ENCODE measurements around the gene PDZD2.
"Not testable (repeated sequence)": the region's sequence is repeated elsewhere in the genome, so short reads cannot be mapped to it uniquely, and the experiment has no call there.

The PDZD2 gene

DNA sequence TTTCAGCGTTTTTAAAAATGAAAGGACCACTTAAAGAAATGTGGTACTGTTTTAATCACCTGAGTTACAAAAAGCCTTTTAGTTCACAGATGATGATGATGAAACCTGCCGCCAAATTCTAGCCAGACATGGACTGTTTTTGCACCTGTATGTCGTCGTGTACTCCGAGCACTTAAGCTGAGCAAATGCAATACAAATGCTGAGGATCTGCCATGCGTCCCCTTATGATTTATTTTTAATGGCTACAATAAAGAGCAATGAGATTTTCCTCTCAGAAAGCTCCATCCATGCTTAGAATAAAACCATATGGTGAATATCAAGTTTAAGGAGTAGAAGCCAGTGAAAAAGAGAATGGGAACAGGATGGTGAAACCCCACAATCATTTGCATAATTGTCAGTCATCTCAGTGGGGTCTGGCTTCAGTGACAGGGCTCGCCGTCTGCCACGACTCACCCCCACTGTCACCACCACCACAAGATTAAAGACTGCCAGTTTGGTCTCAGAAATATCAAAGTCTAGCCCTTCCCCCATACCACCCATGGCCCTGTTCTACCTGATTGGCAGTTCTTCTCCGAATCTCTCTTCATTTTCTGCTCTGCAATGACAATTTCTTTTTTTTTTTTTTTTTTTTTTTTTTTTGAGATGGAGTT lies 375.3 kb downstream of the PDZD2 start:
- no peak for DNase-seq (ENCODE audit: low read depth)

DNA sequence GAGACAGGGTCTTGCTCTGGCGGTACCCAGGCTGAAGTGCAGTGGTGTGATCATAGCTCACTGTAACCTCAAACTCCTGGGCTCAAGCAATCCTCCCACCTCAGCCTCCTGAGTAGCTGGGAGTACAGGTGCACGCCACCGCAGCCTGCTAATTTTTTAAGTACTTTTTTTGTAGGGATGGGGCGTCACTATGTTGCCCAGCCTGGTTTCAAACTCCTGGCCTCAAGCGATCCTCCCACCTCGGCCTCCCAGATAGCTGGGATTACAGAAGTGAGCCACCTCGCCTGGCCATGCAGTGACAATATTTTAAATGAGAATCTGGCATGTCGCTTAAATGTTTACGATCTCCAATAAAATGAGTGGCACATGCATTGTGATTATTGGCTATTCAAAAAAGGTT lies 376.3 kb downstream of the PDZD2 start:
- DNase-seq (ENCODE audit: low read depth): not testable (repeated sequence)

DNA sequence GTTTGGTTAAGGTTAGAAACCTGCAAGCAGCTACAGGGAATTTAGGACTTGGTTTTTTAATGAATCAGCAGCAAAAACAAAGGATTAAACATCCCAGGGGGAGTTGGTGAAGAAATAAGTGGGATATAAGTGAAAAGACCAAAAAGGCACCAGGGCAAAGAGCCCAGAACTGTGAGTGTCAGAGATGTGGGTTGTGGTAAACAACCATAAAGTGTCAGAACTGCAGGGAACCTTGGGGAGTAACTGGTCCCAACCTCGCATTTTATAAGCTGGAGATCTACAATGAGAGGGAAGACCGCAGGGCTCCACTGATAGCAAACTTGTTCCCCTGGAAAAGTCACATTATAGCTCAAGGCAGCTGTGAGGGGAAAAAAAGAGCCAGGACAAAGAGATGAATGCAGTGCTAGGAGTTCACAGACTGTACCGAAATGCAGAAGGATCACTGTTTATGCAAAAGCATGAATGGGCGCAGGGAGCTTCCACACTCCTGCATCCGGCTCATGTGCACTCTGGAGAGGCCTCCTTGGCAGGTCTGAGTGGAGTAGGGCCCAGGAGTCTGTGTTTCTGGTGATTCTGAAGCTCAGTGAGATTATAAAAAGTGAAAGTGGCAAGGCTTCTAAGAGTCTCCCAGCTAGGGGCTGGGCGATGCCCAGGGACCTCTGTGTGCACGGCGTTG lies 378.9 kb downstream of the PDZD2 start:
- DNase-seq (ENCODE audit: low read depth): no peak

DNA sequence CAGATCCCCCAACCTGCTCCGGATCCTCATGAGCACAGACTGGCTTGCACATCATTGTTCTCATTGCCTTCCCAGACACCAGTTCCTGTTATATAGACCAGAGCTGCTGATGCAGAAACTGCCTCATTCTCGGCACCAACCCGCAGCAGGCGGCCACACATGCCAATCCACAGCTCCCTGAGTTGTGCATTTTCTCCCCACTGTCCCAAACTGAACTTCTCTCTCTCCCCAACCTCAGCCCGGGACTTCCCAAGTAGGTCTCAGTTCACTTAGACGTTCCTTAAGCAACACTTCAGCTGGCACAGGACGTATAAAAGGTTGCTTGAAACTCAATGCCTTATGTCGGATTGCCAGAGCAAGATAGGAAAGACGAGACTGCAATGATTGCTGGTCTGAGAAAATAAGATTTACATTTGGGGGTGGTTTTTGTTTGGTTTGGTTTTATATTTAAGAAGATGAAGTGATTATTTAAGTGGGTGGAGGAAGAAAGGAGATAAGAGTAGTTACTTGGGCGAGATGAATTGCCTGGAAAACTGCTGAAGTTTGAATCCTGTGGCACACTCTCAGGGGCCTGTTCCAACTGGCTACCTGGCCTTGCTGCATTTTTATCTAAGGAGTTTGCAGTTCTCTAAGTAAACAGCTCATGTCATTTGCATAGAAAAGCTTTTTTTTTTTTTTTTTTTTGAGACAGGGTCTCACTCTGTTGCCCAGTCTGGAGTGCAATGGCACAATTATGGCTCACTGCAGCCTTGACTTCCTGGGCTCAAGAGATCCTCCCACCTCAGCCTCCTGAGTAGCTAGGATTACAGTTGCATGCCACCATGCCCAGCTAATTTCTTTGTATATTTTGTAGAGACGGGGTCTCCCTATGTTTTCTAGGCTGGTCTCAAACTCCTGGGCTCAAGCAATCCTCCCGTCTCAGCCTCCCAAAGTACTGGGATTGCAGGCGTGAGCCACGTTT lies 379.8 kb downstream of the PDZD2 start:
- no peak for DNase-seq (ENCODE audit: low read depth)

DNA sequence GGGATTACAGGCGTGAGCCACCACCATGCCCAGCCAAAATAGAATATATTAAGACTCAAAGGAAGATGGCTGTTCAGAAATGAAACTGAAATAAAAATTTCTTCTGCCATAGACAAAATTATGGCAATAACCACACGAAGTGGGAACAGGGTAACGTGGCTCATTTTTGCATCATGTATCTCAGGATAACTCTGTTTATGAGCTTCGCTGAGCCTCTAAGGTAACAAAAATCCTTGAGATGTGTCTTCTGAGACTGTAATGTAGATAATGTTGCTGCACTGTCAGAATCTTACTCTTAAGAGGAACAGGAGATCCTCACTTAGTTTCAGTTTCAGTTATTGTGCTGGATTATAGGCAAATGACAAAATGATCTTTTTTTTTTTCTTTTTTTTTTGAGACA lies 381.3 kb downstream of the PDZD2 start:
- DNase-seq (ENCODE audit: low read depth): no peak

DNA sequence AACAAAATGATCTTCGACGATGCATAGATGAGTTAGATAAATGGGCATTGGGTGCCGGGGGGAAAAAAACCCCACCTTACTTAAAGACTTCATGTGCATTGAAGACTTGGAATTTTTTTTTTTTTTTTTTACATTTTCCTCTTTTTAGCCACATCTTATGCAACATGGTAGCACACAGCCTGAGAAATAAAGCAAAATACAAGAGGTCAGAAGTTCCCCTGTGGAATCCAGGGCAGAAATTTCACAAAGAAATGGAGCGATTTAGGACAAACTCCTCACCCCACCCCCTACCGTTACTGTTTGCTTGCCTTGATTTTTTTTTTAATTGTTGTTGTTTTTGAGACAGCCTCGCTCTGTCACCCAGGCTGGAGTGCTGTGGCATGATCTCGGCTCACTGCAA lies 382.0 kb downstream of the PDZD2 start:
- no peak for DNase-seq (ENCODE audit: low read depth)

DNA sequence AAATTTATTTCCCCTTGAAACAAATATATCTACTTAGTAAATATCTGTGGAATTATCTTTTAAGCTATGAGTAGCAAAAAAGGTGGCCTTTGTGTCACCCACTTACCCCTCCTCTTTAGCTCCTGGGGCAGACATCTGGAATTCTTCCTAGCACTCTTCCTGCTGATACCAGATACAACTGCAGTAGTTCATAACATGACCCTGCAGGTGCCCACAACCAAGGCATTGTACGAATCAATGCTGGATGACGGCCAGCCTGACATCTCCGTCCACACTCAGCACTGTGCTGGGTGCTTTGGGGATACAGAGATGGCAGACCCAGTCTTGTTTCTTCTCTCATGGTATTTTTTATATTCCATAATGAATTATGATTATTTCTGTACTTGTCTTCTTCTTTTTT lies 382.8 kb downstream of the PDZD2 start:
- no peak for DNase-seq (ENCODE audit: low read depth)

DNA sequence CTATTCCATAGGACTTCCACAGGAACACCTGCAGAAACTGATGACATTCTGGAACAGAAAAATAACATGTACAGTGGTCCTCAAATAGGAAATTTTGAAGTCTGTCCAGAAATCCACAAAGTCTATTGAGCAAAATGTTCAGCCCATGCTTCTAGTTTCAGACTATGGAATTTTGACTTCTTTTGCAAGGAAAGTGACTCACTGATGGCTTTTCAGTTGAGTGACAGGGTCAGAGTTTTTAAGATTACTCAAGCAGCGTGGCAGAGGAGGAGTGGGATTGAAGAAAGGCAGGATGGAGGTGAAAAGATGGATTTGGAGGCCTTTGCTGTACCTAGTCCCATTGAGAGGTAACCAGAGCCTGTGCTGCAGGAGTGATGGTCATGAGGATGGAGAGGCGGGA lies 383.7 kb downstream of the PDZD2 start:
- no peak for DNase-seq (ENCODE audit: low read depth)

DNA sequence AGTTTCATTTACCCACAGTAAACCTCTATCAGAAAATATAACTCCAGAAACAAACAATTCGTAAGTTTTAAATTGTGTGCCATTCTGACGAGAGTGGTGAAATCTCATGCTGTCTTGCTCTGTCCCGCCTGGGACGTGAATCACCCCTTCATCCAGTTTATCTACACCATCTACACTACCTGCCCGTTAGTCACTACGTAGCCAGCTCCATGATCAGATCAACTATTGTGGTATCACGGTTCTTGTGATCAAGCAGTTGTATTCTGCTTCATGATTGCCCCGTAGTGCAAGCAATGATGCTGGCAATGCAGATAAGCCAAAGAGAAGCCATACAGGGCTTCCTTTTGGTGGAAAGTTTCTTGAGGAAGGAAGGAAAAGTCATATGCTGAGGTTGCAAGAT lies 384.9 kb downstream of the PDZD2 start:
- no peak for DNase-seq (ENCODE audit: low read depth)

DNA sequence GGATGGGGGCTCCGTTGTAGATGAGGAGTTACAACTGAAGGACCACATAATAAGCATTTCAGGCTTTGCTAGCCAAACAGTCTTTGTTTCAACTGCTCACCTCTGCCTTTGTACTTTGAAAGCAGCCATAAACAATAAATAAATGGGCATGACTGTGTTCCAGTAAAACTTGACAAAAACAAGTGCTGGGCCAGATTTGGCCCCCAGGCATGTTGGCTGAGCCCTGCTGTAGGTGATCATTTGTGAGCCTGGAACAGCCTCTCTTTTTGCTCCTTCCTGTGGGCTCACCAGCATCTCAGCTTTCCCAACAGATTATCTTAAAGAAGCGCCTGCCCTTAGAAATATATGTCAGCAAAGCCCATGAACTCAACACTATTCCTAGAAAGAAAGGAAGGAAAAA lies 385.8 kb downstream of the PDZD2 start:
- no peak for DNase-seq (ENCODE audit: low read depth)

DNA sequence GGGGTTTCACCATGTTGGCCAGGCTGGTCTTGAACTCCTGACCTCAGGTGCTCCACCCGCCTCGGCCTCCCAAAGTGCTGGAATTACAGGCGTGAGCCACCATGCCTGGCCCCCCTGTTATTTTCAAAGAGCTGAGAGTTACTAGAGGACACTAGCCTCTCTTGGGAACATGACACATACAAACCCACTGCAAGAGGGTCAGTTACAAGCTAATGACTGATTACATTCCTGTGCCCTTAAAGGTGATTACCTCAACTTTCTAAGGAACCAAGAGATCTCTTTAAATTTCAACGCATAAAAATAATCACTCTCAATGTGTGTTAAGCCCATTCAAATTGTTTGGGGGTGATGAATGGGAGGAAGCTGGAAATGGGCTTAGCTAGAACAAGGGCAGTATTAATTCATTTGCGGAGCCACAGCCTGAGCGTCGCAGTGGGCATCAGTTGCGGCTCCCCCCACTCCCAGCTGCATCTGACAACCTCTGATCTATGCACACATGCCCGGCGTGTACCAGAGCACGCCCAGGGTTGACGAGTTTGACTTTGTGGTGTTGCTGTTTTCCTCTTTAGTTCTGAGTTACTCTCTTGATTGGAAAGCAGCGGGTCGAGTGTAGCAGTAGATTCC lies 388.3 kb downstream of the PDZD2 start:
- no peak for DNase-seq (ENCODE audit: low read depth)

DNA sequence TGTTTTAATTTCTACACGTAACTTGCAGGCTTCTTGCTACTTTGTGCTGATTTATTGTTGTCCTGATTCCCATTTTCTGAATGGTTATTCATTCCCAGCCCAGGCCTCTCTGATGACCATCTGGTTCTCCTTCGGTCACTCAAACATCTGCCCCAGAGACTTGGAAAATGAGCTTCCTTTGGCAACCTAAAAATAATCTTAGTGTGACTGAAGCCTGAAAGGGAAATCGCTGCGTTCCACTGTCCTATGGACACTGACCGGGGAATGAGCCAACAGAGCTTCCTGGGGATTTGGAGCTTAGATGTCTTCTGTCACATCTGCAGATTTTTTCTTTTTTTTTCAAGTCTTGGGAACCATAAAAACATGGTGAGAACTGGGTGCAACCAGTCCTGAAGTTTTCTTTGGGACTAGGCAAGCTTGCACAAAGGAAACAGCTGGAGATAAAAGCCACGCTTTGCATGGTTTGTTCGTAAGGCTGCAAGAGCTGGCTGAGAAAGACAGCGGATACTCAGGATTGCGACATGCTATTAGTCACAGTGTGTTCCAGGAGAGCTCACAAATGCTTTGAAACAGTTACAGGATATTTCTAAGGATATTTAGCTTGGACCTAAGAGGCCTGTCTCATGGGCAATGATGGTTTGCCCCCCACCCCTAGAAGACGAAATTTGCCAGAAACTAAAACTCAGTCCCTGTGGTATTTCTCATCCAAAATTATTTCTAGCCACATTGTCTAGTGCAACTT lies 389.0 kb downstream of the PDZD2 start:
- no peak for DNase-seq (ENCODE audit: low read depth)

DNA sequence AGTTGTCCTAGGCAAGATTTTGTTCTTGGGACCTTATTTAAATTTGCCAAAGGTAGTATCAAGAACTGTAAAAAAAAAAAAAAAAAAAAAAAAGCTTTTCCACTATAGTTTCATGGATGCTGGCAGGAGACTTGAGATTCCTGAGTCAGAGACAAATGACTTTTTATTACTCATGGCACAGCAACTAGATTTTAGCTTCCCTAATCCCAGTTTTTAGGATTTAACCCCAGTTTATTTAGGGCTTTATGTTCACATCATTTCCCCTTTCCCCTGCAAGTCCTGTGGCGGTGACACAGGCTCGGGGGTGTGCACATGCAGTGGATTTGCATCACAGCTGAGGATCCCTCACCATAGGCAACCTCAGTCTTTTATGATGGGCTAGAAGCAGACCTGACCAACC lies 390.3 kb downstream of the PDZD2 start:
- DNase-seq (ENCODE audit: low read depth): no peak

DNA sequence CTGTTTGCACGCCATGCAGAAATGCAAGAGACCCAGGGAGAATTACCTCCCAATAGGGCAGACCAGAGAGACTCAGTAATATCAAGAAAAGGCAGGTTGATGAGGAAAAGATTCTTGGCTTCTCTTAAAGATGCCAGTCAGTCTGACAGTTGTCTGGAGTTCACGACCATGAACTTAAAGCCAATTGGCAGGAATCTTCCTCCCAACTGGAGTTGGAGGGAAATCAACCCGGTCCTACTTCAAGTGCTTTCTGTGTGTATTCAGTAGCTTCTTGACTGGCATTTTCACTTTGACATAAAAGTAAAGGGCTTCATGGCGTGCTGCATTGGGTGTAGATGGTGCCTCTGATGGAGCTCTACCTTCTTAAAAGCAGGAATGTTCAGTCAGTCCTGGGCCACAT lies 390.9 kb downstream of the PDZD2 start:
- DNase-seq (ENCODE audit: low read depth): no peak

DNA sequence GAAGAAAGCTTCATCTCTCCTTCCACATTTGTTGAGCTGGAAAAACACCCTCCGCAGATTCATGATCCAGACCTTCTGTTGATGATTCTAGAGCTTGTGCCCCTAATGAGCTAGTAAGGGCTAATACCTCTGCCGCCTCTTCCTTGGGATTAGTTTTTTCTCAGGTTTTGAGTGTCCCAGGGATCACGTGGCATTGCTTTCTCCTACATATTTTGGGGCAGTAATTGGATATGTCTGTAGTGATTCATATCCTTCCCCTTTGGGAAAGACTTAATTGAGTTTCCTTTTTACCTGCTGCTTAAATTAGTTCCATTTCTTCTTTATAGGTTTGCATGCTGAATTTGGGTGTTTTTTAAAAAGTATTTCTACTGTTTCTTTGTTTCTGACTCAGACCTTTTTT lies 391.3 kb downstream of the PDZD2 start:
- DNase-seq (ENCODE audit: low read depth): no peak

DNA sequence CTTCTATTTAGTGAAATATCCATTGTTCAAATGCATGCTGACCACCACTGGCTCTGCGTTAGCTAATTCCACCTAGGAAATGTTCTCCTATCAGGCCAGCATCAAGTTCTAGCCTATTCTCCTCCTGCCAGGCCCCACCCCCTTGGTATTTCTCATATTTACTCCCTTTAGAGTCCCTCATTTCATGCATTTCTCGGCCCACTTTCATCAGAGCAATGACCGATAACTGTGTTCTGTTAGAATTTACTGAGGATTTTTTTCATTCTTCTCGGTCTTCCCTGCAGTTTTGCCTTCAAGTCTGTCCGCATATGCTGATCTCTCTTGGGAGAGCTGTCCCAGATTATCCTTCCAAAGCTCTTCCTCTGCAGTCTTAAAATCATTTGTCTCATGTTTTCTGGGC lies 391.8 kb downstream of the PDZD2 start:
- DNase-seq (ENCODE audit: low read depth): no peak

DNA sequence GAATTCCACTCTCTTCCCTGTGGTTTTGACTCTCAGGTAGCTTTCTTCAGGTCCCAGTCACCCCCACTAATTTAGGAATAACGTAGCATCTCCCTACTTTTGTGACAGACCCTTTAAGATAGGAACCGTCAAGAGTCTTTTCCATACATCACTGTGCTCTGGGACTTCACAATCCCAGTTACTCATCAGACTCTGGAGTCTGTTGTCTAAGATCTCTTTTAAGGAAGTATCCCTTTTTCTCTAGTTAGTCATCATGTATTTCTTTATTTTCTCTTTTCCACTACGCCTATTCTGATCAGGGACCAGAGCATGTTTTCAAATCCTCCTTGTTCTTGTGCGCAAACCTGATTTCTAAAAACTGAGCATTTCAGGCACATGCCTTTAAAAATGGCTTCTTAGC lies 392.2 kb downstream of the PDZD2 start:
- DNase-seq (ENCODE audit: low read depth): no peak

DNA sequence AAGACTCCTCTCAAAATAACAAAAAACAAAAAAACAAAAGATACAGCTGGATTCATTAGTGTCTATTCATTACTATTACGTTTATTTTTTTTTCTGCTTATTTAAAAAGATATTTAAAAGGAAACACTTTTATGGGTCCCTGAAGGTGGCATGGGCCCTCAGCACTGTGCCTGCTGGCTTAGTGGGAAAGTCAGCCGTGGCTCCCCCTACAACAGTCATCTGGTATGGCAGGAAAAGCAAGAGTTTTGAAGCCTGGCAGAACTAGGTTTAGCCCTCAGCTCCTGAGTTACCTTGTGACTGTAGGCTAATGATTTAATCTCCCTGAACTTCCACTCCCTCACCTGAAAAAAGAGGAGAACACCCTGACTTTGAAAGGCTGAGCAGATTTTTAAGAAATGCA lies 399.6 kb downstream of the PDZD2 start:
- DNase-seq (ENCODE audit: low read depth): no peak

DNA sequence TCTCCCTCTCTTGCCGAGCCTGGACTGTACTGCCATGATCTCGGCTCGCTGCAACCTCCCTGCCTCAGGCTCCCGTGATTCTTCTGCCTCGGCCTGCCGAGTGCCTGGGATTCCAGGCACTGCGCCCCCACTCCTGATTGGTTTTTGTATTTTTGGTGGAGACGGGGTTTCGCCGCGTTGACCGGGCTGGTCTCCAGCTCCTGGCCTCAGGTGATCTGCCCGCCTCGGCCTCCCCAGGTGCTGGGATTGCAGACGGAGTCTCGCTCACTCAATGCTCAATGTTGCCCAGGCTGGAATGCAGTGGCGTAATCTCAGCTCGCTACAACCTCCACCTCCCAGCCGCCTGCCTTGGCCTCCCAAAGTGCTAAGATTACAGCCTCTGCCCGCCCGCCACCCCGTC lies 400.2 kb downstream of the PDZD2 start:
- DNase-seq (ENCODE audit: low read depth): not testable (repeated sequence)

DNA sequence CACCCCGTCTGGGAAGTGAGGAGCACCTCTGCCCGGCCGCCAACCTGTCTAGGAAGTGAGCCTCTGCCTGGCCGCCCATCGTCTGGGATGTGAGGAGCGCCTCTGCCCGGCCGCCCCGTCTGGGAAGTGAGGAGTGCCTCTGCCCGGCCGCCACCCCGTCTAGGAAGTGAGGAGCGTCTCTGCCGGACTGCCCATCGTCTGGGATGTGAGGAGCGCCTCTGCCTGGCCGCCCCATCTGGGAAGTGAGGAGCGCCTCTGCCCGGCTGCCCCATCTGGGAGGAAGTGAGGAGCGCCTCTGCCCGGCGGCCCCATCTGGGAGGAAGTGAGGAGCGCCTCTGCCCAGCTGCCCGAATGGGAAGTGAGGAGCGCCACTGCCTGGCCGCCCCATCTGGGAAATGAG lies 400.7 kb downstream of the PDZD2 start:
- not testable (repeated sequence) for DNase-seq (ENCODE audit: low read depth)

DNA sequence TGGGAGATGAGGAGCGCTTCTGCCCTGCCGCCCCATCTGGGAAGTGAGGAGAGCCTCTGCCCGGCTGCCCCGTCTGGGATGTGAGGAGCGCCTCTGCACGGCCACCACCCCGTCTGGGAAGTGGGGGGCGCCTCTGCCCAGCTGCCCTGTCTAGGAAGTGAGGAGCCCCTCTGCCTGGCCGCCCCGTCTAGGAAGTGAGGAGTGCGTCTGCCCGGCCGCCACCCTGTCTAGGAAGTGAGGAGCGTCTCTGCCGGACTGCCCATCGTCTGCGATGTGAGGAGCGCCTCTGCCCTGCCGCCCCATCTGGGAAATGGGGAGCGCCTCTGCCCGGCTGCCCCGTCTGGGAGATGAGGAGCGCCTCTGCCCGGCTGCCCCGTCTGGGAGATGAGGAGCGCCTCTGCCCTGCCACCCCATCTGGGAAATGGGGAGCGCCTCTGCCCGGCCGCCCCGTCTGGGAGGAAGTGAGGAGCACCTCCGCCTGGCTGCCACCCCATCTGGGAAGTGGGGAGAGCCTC lies 401.3 kb downstream of the PDZD2 start:
- not testable (repeated sequence) for DNase-seq (ENCODE audit: low read depth)

DNA sequence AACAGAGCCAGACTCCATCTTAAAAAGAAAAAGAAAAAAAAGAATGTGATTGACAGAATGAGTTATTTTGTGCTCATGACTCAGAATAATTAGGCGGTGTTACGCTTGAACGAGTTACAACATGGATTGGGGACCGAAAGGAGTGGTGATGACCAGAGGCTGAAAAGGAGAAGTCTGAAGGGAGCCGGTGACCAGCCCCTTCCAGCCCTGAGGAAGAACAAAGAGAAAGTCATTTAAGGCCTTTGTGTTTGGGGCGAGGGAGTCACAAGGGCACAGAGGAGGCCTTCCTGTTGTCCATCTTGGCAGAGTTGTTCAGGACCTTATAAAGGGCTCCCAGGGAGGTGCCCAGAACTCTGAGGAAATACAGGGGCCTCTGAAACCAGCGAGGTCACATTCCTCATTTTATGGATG lies 403.6 kb downstream of the PDZD2 start:
- no peak for DNase-seq (ENCODE audit: low read depth)
